SH-SY5Y (cell line): ENCODE measurements around the gene APP.

Experiments used
- GATA2 ChIP-seq: IDR thresholded peaks from 2 replicates; pipeline ENCODE4 v1.6.1; 2011; ENCODE audit warnings: mild to moderate bottlenecking, low read depth, low read length
- GATA3 ChIP-seq: IDR thresholded peaks from 2 replicates; pipeline ENCODE4 v1.6.1; 2011; ENCODE audit warnings: low read depth, mild to moderate bottlenecking, low read length, moderate library complexity

- TF ChIP-seq GATA2 (no peak), GATA3 (no peak)
These were observed 264.0 kb downstream of the APP start for GRCh38 chr21:25906587-25906986.
